RWPE1 (cell line): Measurements from ENCODE around the gene REX1BD.
"Not testable (repeated sequence)": the region's sequence is repeated elsewhere in the genome, so short reads cannot be mapped to it uniquely, and the experiment has no call there.

Experiments
- CTCF ChIA-PET: fragments of 350-600 bp; sonication (Branson Sonifier 250); formaldehyde crosslinking; extraction: SDS; loops from one replicate; lab custom pipeline; 2021; lab: Yijun Ruan, JAX
- POLR2A ChIA-PET: fragments of 400-600 bp; formaldehyde crosslinking; extraction: SDS; loops from one replicate; lab custom pipeline; 2020; ENCODE audit warnings: antibody characterized with exemption; ENCODE audit not compliant: low non-redundant PET; lab: Yijun Ruan, JAX
- DNase-seq: peaks from one replicate; pipeline ENCODE4 v3.0.0; 2012; ENCODE audit warnings: low spot score
- H3K27ac ChIP-seq: fragments of 450-650 bp; 2 replicates; pipeline ENCODE4 v1.5.1; 2017
- TF ChIP-seq, protein P1 (sequence below): fragments of 450-650 bp; conservative IDR thresholded peaks from 2 replicates; pipeline ENCODE4 v1.5.1; 2017; ENCODE audit warnings: low read depth, mild to moderate bottlenecking

Gene REX1BD

DNA sequence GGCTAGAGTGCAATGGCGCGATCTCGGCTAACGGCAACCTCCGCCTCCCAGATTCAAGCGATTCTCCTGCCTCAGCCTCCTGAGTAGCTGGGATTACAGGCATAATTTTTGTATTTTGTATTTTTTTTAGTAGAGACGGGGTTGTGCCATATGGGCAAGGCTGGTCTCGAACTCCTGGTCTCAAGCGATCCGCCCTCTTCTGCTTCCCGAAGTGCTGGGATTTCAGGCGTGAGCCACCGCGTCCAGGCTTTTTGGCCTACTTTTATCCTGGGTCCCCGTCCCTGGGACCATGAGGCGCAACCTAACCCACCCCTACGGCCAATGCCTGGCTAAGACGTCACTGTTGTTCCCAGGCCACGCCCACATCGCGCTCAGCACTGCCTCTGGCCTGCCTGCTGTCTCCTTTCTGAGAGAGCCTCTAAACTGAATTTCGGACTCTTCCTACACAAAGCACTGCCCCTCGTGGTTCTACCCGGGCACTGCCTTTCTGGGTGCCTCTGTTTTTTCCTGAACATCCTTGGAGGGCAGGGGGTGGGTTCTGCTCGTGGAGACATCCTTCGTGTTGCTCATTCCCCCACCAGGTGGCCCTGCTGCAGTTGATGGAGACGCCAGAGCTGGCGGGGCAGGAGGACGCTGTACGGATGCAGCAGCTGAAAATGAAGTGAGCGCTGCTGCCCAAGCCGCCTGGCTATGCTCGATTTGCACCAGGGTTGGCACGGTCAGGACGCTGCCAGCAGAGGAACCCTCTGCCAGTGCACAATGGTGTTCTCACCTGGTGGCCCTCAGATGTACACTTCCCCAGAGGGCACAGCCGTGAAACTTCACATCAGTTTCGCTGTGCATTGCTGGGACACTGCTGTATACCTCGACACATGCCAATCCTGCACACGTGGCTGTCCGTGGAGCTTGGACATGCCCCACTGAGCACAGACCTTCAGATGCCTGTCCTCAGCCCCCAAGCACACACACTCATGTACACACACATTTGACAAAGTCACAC, 2.0 kb downstream of the REX1BD start:
- ChIA-PET CTCF (interaction anchor here (0.6 to 3.2 kb wide), 6 partner anchors 22 to 189 kb away, joined by 3 to 8 read pairs (median 4); partner anchors contain the start of gene TMEM59L), POLR2A (interaction anchor here (0.7 kb wide), 1 partner anchor 286 kb away, joined by 5 read pairs; no protein-coding TSS in a partner anchor)
- peak overlapping the region; percentile 96 for H3K27ac ChIP-seq
- TF ChIP-seq, protein P1, sequence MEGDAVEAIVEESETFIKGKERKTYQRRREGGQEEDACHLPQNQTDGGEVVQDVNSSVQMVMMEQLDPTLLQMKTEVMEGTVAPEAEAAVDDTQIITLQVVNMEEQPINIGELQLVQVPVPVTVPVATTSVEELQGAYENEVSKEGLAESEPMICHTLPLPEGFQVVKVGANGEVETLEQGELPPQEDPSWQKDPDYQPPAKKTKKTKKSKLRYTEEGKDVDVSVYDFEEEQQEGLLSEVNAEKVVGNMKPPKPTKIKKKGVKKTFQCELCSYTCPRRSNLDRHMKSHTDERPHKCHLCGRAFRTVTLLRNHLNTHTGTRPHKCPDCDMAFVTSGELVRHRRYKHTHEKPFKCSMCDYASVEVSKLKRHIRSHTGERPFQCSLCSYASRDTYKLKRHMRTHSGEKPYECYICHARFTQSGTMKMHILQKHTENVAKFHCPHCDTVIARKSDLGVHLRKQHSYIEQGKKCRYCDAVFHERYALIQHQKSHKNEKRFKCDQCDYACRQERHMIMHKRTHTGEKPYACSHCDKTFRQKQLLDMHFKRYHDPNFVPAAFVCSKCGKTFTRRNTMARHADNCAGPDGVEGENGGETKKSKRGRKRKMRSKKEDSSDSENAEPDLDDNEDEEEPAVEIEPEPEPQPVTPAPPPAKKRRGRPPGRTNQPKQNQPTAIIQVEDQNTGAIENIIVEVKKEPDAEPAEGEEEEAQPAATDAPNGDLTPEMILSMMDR = peak; percentile 81
- DNase-seq = peak; percentile 59

DNA sequence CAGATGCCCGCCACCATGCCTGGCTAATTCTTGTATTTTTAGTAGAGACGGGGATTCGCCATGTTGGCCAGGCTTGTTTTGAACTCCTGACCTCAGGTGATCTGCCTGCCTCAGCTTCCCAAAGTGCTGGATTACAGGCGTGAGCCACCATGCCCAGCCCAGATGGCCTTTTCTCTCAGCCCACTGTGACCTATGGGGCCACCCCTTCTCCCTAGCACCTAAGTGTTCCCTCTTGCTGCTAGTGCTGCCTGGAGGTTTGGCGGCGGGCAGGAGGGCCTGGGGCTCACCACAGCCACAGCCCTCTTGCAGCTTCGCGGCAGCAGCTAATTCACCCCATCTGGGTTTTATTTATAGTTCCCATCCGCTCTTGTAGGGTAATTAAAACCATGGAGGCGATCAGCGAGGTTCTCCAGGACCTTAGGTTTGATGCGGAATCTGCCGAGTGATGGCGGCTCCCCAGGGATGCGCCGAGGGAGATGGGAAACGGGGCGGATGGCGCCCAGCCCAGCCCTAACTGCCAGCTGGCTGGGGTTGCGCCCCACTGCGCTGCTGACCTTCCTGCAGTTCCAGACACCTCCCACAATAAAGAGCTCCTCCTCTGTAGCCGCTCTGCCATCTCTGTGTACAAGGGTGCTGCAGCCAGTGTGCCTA, 3.3 kb downstream of the REX1BD start:
- TF ChIP-seq, protein P1 = no peak
- no peak for DNase-seq
- ChIA-PET CTCF (interaction anchor here (0.8 kb wide), 1 partner anchor 256 kb away, joined by 5 read pairs; no protein-coding TSS in a partner anchor), POLR2A (no interaction called here)
- H3K27ac ChIP-seq = peak overlapping the region; percentile 96

DNA sequence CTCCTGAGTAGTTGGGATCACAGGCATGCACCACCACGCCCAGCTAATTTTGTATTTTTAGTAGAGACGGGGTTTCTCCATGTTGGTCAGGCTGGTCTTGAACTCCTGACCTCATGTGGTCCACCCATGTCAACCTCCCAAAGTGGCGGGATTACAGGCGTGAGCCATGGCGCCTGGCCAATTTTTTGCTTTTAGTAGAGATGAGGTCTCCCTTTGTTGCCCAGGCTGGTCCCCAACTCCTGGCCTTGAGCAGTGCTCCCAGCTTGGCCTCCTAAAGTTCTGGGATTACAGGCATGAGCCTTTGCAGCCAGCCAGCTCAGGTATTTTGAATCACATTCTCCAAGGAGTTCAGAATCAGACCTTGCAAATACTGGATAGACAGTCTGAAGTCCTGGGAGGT, 4.1 kb downstream of the REX1BD start:
- H3K27ac ChIP-seq = peak overlapping the region; percentile 96
- CTCF ChIA-PET = interaction anchor here (0.6 to 1.0 kb wide), 3 partner anchors 148 to 255 kb away, joined by 3 to 6 read pairs (median 5); partner anchors contain the start of gene UPF1
- POLR2A ChIA-PET = not testable (repeated sequence)

DNA sequence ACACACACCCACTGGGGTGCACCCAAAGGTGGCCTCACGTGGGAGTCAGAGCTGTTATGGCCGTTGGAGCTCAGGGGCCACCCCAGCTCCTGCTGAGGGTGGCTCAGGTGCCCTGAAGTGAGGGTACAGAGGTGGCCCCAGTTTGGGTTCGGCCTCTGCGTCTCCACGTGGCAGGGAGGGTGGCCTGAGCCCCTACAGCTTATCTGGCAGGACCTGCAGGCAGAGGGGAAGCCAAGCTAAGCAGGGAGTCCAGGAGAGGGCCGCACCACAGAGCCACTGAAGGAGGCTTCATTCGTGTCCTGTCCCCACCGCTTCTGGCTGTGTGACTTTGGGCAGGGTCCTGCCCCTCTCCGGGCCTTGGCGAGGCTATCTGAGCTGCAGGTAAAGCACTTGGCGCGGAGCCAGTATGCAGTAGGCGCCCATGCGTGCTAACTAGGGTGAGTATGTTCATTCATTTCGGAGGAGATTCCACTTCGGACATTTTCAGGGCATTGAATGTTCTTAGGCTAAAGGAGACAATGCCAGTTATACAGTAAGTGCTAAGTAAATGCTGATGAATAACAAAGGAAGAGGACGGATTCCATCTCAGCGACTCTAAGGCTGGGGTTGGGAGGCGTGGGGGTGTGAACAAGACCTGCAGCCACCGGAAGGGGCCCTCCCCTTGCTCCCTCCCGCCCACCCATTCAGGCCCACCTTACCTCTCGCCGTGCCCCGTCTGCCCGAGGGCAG, 4.9 kb downstream of the REX1BD start:
- ChIA-PET POLR2A (interaction anchor here (1.0 kb wide), 1 partner anchor 326 kb away, joined by 4 read pairs; the partner anchor contains the start of genes COPE and DDX49), CTCF (interaction anchor here (0.6 to 1.9 kb wide), 10 partner anchors 10 to 262 kb away, joined by 3 to 10 read pairs (median 4); partner anchors contain the start of gene UPF1)
- H3K27ac ChIP-seq = peak overlapping the region; percentile 96
- no peak for DNase-seq
- TF ChIP-seq, protein P1 = no peak

More for the DNA sequence above, 4.1 kb downstream of the REX1BD start:
- not testable (repeated sequence) for DNase-seq

DNA sequence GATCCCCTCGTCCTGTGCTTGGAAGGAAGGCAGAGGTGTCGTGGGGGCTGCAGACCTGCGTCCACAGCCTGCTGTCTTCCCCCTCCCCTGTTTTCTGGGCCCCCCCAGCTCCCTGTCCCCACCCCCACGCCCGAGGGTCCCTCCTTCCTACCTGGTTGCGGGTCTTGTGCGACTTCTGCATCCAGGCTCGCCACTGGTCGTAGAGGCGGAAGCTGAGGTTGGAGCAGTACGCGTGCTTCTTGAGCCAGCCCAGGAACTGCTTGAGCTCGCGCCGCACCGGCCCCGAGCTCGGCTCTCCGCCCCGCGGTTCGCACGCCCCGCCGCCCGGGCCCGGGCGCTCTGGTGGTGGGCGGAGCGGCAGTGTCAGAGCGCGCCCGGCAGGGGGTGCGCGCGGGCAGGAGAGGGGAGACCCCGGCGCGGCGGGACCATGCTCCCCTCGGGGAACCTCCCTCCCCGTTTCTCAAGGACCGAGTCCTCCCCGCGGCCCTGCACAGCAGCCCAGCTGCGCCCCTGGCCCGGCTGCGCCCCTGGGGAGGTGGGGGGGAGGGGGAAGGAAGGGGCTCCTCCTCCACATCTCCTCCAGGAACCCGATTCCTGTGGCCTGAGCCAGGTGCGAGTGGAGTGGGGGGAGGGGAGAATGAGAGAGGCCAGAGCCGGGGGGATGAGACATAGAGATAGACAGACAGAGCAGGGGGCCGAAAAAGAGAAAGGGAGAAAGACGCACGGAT, 5.7 kb downstream of the REX1BD start:
- TF ChIP-seq, protein P1 = peak; percentile 98
- POLR2A ChIA-PET = interaction anchor here (0.7 to 1.0 kb wide), 2 partner anchors 168 to 325 kb away, joined by 4 to 7 read pairs; partner anchors contain the start of genes COPE and DDX49
- DNase-seq = peak; percentile 76
- CTCF ChIA-PET = interaction anchor here (0.6 to 1.9 kb wide), 12 partner anchors 10 to 262 kb away, joined by 3 to 10 read pairs (median 4); partner anchors contain the start of gene UPF1
- peak overlapping the region; percentile 96 for H3K27ac ChIP-seq
